C4-2B (cell line): Measurements from ENCODE around the gene ZNF507.

Experiments
- ZFX ChIP-seq: fragments of 450-650 bp; IDR thresholded peaks from 2 replicates; pipeline ENCODE4 v1.6.1; 2017
- TF ChIP-seq, protein P1 (sequence below): fragments of 450-650 bp; conservative IDR thresholded peaks from 2 replicates; pipeline ENCODE4 v1.5.1; 2017; ENCODE audit warnings: mild to moderate bottlenecking

- TF ChIP-seq, protein P1, sequence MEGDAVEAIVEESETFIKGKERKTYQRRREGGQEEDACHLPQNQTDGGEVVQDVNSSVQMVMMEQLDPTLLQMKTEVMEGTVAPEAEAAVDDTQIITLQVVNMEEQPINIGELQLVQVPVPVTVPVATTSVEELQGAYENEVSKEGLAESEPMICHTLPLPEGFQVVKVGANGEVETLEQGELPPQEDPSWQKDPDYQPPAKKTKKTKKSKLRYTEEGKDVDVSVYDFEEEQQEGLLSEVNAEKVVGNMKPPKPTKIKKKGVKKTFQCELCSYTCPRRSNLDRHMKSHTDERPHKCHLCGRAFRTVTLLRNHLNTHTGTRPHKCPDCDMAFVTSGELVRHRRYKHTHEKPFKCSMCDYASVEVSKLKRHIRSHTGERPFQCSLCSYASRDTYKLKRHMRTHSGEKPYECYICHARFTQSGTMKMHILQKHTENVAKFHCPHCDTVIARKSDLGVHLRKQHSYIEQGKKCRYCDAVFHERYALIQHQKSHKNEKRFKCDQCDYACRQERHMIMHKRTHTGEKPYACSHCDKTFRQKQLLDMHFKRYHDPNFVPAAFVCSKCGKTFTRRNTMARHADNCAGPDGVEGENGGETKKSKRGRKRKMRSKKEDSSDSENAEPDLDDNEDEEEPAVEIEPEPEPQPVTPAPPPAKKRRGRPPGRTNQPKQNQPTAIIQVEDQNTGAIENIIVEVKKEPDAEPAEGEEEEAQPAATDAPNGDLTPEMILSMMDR: no peak
- no peak for TF ChIP-seq ZFX
Measured at GRCh38 chr19:32333227-32333626, 12.2 kb upstream of the ZNF507 start.
